Nephron progenitor cell (in vitro differentiated cells): ENCODE measurements around the gene NUP93.

Experiments used
- DNase-seq: peaks from one replicate; pipeline ENCODE4 v3.0.0; 2021
- H3K27ac Mint-ChIP-seq: 2 replicates; pipeline ENCODE4 v1.8.0; 2021; ENCODE audit warnings: mild to moderate bottlenecking, moderate library complexity, mixed read lengths
- H3K27me3 Mint-ChIP-seq: 2 replicates; pipeline ENCODE4 v1.8.0; 2021; ENCODE audit warnings: mild to moderate bottlenecking, low read depth, mixed read lengths; ENCODE audit not compliant: poor library complexity
- H3K36me3 Mint-ChIP-seq: 2 replicates; pipeline ENCODE4 v1.8.0; 2021; ENCODE audit warnings: low read depth, mixed read lengths
- H3K4me1 Mint-ChIP-seq: 2 replicates; pipeline ENCODE4 v1.8.0; 2021; ENCODE audit warnings: mixed read lengths
- H3K4me3 Mint-ChIP-seq: 2 replicates; pipeline ENCODE4 v1.8.0; 2021; ENCODE audit warnings: mild to moderate bottlenecking, moderate library complexity, mixed read lengths
- H3K9me3 Mint-ChIP-seq: 2 replicates; pipeline ENCODE4 v1.8.0; 2021; ENCODE audit warnings: mild to moderate bottlenecking, moderate library complexity, mixed read lengths
- CTCF ChIP-seq: fragments of 200-600 bp; sonication (generic); IDR thresholded peaks from 2 replicates; pipeline ENCODE4 v1.5.0; 2021; ENCODE audit warnings: antibody characterized with exemption

The NUP93 gene

GRCh38 chr16:56895813-56896212 is 165.9 kb downstream of the NUP93 start:
- no peak for TF ChIP-seq CTCF
- no peaks in the 10 kb centered on the region for H3K36me3 Mint-ChIP-seq
- DNase-seq = no peak
- peaks cover 12% of the 10 kb centered on the region for H3K4me1 Mint-ChIP-seq
- H3K27me3 Mint-ChIP-seq = peaks cover 27% of the 10 kb centered on the region
- H3K27ac Mint-ChIP-seq = no peak overlapping the region
- H3K4me3 Mint-ChIP-seq = no peak overlapping the region
- H3K9me3 Mint-ChIP-seq = no peaks in the 10 kb centered on the region

DNA sequence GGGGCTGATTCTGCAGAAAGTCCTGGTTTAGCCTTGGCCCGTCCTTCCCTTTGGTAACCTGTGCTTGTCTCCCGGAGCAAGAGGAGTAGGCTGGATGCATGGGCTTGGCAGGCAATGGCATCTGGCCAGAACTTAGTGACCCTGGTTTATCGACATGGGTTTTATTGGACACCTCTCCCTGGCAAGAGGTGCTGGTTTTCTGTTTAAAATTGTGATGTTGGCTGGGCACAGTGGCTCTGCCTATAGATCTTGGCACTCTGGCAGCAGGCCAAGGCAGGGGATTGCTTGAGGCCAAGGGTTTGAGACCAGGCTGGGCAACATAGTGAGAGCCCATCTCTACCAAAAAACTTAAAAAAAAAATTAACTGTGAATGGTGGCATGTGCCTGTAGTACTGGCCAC is 166.3 kb downstream of the NUP93 start:
- TF ChIP-seq CTCF = no peak
- Mint-ChIP-seq H3K9me3 (no peaks in the 10 kb centered on the region), H3K27ac (no peak overlapping the region)

GRCh38 chr16:56897026-56897799 is 167.3 kb downstream of the NUP93 start:
- Mint-ChIP-seq H3K27ac (no peak overlapping the region), H3K27me3 (peaks cover 38% of the 10 kb centered on the region)

More for the DNA sequence above, 166.3 kb downstream of the NUP93 start:
- no peak for DNase-seq
- H3K27me3 Mint-ChIP-seq = peaks cover 30% of the 10 kb centered on the region
- H3K4me3 Mint-ChIP-seq = no peak overlapping the region
- H3K4me1 Mint-ChIP-seq = peaks cover 10% of the 10 kb centered on the region
- H3K36me3 Mint-ChIP-seq = no peaks in the 10 kb centered on the region

DNA sequence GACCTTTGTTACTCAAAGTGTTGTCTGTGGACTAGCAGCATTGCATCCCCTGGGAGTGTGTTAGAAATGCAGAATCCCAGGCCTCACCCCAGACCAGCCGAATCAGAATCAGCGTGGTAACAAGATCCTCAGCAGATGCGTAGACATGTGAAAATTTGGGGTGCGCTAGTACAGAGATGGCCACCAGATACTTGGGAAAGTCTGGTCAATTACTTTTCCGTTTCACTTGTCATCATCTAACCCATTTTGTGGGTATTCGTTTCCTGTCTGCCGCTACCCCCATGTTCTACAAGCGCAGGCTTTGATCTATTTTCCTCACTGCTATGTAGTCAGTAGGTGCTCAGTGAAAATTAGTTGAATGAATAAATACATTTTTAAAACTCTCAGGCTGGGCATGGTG is 168.9 kb downstream of the NUP93 start:
- Mint-ChIP-seq H3K27ac (no peak overlapping the region), H3K9me3 (no peaks in the 10 kb centered on the region), H3K27me3 (peaks cover 38% of the 10 kb centered on the region), H3K4me1 (peaks cover under 1% of the 10 kb centered on the region), H3K36me3 (no peaks in the 10 kb centered on the region), H3K4me3 (no peak overlapping the region)
- no peak for TF ChIP-seq CTCF
- DNase-seq = no peak

More at GRCh38 chr16:56897026-56897799, 167.3 kb downstream of the NUP93 start:
- peaks cover under 1% of the 10 kb centered on the region for H3K4me1 Mint-ChIP-seq
- H3K9me3 Mint-ChIP-seq = no peaks in the 10 kb centered on the region
- no peak for DNase-seq
- no peak overlapping the region for H3K4me3 Mint-ChIP-seq
- no peaks in the 10 kb centered on the region for H3K36me3 Mint-ChIP-seq
- no peak for TF ChIP-seq CTCF
